ENCODE measurements around the gene ZCRB1.

- TF ChIP-seq BHLHE40 (IDR thresholded peaks at IDR 0.05; ENCODE audit: low read depth, low read length) (no peak), CTCF (conservative IDR thresholded peaks at IDR 0.05; ENCODE audit: low read depth, low read length) (no peak), POLR2A (IDR thresholded peaks at IDR 0.05; ENCODE audit: low read depth, low read length) (no peak), MXI1 (IDR thresholded peaks at IDR 0.05; ENCODE audit: borderline replicate concordance, low read depth, low read length) (no peak)
Measured at GRCh38 chr12:42286741-42287140, 39.2 kb downstream of the ZCRB1 start.

Measured in IMR-90 (cell line).